ENCODE data around the gene RUBCN. TPM values are rescaled to one million over a fixed set of nuclear protein-coding genes. Genes with fewer than 3 reads are reported as not detected.

The RUBCN gene
- total and polyA plus RNA-seq, 12 donors: 9.7 to 51.4 (median 33.6) TPM

DNA sequence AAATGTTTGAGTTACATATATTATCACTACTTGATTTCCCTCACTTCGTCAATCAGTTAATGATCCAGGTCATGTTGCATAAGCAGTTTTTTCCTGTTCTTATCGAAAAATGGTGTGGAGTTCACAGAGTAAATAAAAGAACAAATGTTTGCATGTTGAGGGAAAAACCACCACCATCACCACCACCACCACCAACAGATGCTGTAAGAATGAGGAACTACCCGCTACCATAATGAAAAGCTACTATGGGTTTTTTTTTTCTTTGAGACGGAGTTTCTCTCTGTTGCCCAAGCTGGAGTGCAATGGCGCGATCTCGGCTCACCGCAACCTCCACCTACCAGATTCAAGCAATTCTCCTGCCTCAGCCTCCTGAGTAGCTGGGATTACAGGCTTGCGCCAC is 27.6 kb downstream of the RUBCN start:
- no peak overlapping the region for H3K4me3 ChIP-seq
- no peak for TF ChIP-seq CTCF (IDR thresholded peaks at IDR 0.05)
- peaks cover 2 to 34% (median 16%) of the 10 kb centered on the region in 9 donors for H3K4me1 ChIP-seq
- no peak for DNase-seq
- H3K27ac ChIP-seq: no peak overlapping the region
- ATAC-seq: no peak
- H3K27me3 ChIP-seq: no peaks in the 10 kb centered on the region
- intact Hi-C loops (cut with DNase I): no loop called here
- 90 to 92% methylated on average over 9 of the region's 9 CpGs for WGBS, 2 donors
- H3K36me3 ChIP-seq: peaks cover 0 to 37% (median 6%) of the 10 kb centered on the region in 9 donors
- H3K9me3 ChIP-seq: no peaks in the 10 kb centered on the region

- intact Hi-C loops (cut with DNase I): no loop called here
- H3K27ac ChIP-seq: no peak overlapping the region
- peaks cover 0 to 10% (median 0%) of the 10 kb centered on the region in 9 donors for H3K4me1 ChIP-seq
- H3K36me3 ChIP-seq: peaks cover 0 to 62% (median 24%) of the 10 kb centered on the region in 9 donors
- H3K9me3 ChIP-seq: no peaks in the 10 kb centered on the region
- H3K4me3 ChIP-seq: no peak overlapping the region
- DNase-seq (no peak), ATAC-seq (no peak)
- TF ChIP-seq CTCF (IDR thresholded peaks at IDR 0.05): no peak
- WGBS, 2 donors: 95% methylated on average over 7 of the region's 7 CpGs
- no peaks in the 10 kb centered on the region for H3K27me3 ChIP-seq
These were observed 30.0 kb downstream of the RUBCN start for GRCh38 chr3:197706658-197707057.

- DNase-seq: no peak
- Histone ChIP-seq H3K36me3 (peaks cover 0 to 98% (median 53%) of the 10 kb centered on the region in 9 donors), H3K9me3 (peaks cover 0 to 5% (median 0%) of the 10 kb centered on the region in 11 donors), H3K4me3 (no peak overlapping the region), H3K27me3 (no peaks in the 10 kb centered on the region), H3K27ac (no peak overlapping the region), H3K4me1 (no peaks in the 10 kb centered on the region)
- WGBS, 2 donors: 94 to 98% methylated on average over 4 of the region's 4 CpGs
- ATAC-seq: no peak
- no peak for TF ChIP-seq CTCF (IDR thresholded peaks at IDR 0.05)
- intact Hi-C loops (cut with DNase I): no loop called here
These were observed 34.9 kb downstream of the RUBCN start for GRCh38 chr3:197701841-197702240.

GRCh38 chr3:197700095-197700494 is 36.6 kb downstream of the RUBCN start:
- H3K4me3 ChIP-seq: no peak overlapping the region
- H3K27ac ChIP-seq: no peak overlapping the region
- ATAC-seq (no peak), DNase-seq (no peak)
- H3K4me1 ChIP-seq: no peaks in the 10 kb centered on the region
- no peak for TF ChIP-seq CTCF (IDR thresholded peaks at IDR 0.05)
- peaks cover 0 to 100% (median 66%) of the 10 kb centered on the region in 9 donors for H3K36me3 ChIP-seq
- 85 to 86% methylated on average over 9 of the region's 9 CpGs for WGBS, 2 donors
- H3K9me3 ChIP-seq: peaks cover 0 to 5% (median 0%) of the 10 kb centered on the region in 11 donors
- no peaks in the 10 kb centered on the region for H3K27me3 ChIP-seq
- intact Hi-C loops (cut with DNase I): no loop called here
